Natural killer cell (primary cell): Measurements from ENCODE around the gene SYNPR. TPM values are rescaled to one million over a fixed set of nuclear protein-coding genes. Genes with fewer than 3 reads are reported as not detected.

Experiments used
- ATAC-seq, 3 donors: fragments of 150-1000 bp in 2 of 3; fragments of 200-7000 bp in 1 of 3; cut with Tn5 transposase; 1 replicate in 1 of 3; 2 replicates in 2 of 3; pipeline ENCODE4 v1.10.0; 2021; ENCODE audit warnings: mild to moderate bottlenecking in 2 of 3, moderate library complexity in 2 of 3
- DNase-seq, 2 donors: peaks; one replicate each; pipeline versions ENCODE4 v3.0.0 to v3.0.0-alpha.2; 2013 to 2021; ENCODE audit warnings: mixed read lengths in 1 of 2
- H3K27ac ChIP-seq: one replicate; pipeline ENCODE4 v1.5.1; 2013; ENCODE audit warnings: mild to moderate bottlenecking, low read length
- H3K27me3 ChIP-seq: one replicate; pipeline ENCODE4 v1.6.1; 2013; ENCODE audit warnings: low read length; ENCODE audit not compliant: control insufficient read depth, insufficient read depth
- H3K36me3 ChIP-seq: one replicate; pipeline ENCODE4 v1.6.1; 2013; ENCODE audit warnings: low read length; ENCODE audit not compliant: control insufficient read depth, insufficient read depth
- H3K4me1 ChIP-seq: one replicate; pipeline ENCODE4 v1.6.1; 2013; ENCODE audit warnings: low read length; ENCODE audit not compliant: control insufficient read depth, insufficient read depth
- H3K4me3 ChIP-seq: one replicate; pipeline ENCODE4 v1.5.1; 2013; ENCODE audit warnings: low read length
- H3K9me3 ChIP-seq: one replicate; pipeline ENCODE4 v1.6.1; 2013; ENCODE audit warnings: low read length; ENCODE audit not compliant: control insufficient read depth, insufficient read depth
- H3K27ac Mint-ChIP-seq, 2 donors: one replicate each; pipeline ENCODE4 v1.8.0; 2022; ENCODE audit warnings: mild to moderate bottlenecking in 2 of 2, mixed read lengths in 2 of 2, moderate library complexity in 1 of 2
- H3K27me3 Mint-ChIP-seq, 2 donors: one replicate each; pipeline ENCODE4 v1.8.0; 2022; ENCODE audit warnings: low read depth in 2 of 2, mixed read lengths in 2 of 2
- H3K36me3 Mint-ChIP-seq: one replicate; pipeline ENCODE4 v1.8.0; 2022; ENCODE audit warnings: mixed read lengths
- H3K4me1 Mint-ChIP-seq, 2 donors: one replicate each; pipeline ENCODE4 v1.8.0; 2022; ENCODE audit warnings: mixed read lengths in 2 of 2
- H3K4me3 Mint-ChIP-seq: one replicate; pipeline ENCODE4 v1.8.0; 2022; ENCODE audit warnings: mild to moderate bottlenecking, moderate library complexity, mixed read lengths
- H3K9me3 Mint-ChIP-seq, 2 donors: one replicate each; pipeline ENCODE4 v1.8.0; 2022; ENCODE audit warnings: mixed read lengths in 2 of 2
- CTCF ChIP-seq: fragments of 200-600 bp; IDR thresholded peaks from one replicate; pipeline ENCODE4 v1.8.0; 2022; ENCODE audit warnings: antibody characterized with exemption
- WGBS: methylation state at CpG from one replicate; pipeline ENCODE4 v1.1.7; 2013; ENCODE audit warnings: missing lambda C conversion rate; ENCODE audit not compliant: insufficient coverage; 5-methylcytosine and 5-hydroxymethylcytosine counted together
- intact Hi-C: fragments of 100-400 bp; cut with micrococcal nuclease; formaldehyde crosslinking; loops from one replicate; pipeline ENCODE4 v1.14.2; 2022
- total RNA-seq, 4 donors: library from RNA; stranded (reverse); fragments of 120-200 nt in 1 of 4; gene quantifications; one replicate each; pipeline versions ENCODE4 v1.2.3 to v1.2.4, GENCODE V29; 2013 to 2022

The SYNPR gene
- total RNA-seq, 3 donors from 2014 or later (not counting 1 experiment from before 2014, with no cell fraction given) = not detected

GRCh38 chr3:63290686-63291085 lies 12.6 kb downstream of the SYNPR start:
- ATAC-seq = no peak
- no peak for TF ChIP-seq CTCF
- H3K36me3 Mint-ChIP-seq = no peaks in the 10 kb centered on the region

GRCh38 chr3:63294332-63294731 lies 16.2 kb downstream of the SYNPR start:
- Mint-ChIP-seq H3K4me1 (no peaks in the 10 kb centered on the region), H3K9me3 (peaks cover 0 to 5% of the 10 kb centered on the region in 2 donors), H3K27ac (no peak overlapping the region), H3K4me3 (no peak overlapping the region), H3K36me3 (no peaks in the 10 kb centered on the region), H3K27me3 (no peaks in the 10 kb centered on the region)
- ATAC-seq (no peak), DNase-seq (no peak)
- Histone ChIP-seq H3K4me3 (no peak overlapping the region), H3K36me3 (no peaks in the 10 kb centered on the region), H3K27ac (no peak overlapping the region), H3K9me3 (peaks cover 4% of the 10 kb centered on the region), H3K27me3 (no peaks in the 10 kb centered on the region), H3K4me1 (no peaks in the 10 kb centered on the region)
- intact Hi-C loops = no loop called here
- 73% methylated on average over 3 of the region's 4 CpGs for WGBS
- TF ChIP-seq CTCF = no peak

More at GRCh38 chr3:63290686-63291085, 12.6 kb downstream of the SYNPR start:
- WGBS = 81% methylated on average over 2 of the region's 2 CpGs
- intact Hi-C loops = no loop called here
- peaks cover 0 to 6% of the 10 kb centered on the region in 2 donors for H3K9me3 Mint-ChIP-seq
- Histone ChIP-seq H3K27ac (no peak overlapping the region), H3K36me3 (no peaks in the 10 kb centered on the region), H3K4me3 (no peak overlapping the region), H3K9me3 (no peaks in the 10 kb centered on the region), H3K27me3 (no peaks in the 10 kb centered on the region), H3K4me1 (no peaks in the 10 kb centered on the region)
- no peak overlapping the region for H3K4me3 Mint-ChIP-seq
- H3K27me3 Mint-ChIP-seq = no peaks in the 10 kb centered on the region
- no peak for DNase-seq
- H3K27ac Mint-ChIP-seq = no peak overlapping the region
- H3K4me1 Mint-ChIP-seq = no peaks in the 10 kb centered on the region

- no peak for DNase-seq
- no peaks in the 10 kb centered on the region for H3K36me3 Mint-ChIP-seq
- WGBS = 62% methylated on average over 3 of the region's 4 CpGs
- intact Hi-C loops = no loop called here
- peaks cover 0 to 5% of the 10 kb centered on the region in 2 donors for H3K9me3 Mint-ChIP-seq
- H3K27ac ChIP-seq = no peak overlapping the region
- H3K27me3 Mint-ChIP-seq = no peaks in the 10 kb centered on the region
- H3K9me3 ChIP-seq = peaks cover 4% of the 10 kb centered on the region
- H3K4me3 ChIP-seq = no peak overlapping the region
- no peaks in the 10 kb centered on the region for H3K4me1 Mint-ChIP-seq
- H3K4me1 ChIP-seq = no peaks in the 10 kb centered on the region
- no peaks in the 10 kb centered on the region for H3K36me3 ChIP-seq
- no peak for TF ChIP-seq CTCF
- H3K4me3 Mint-ChIP-seq = no peak overlapping the region
- no peaks in the 10 kb centered on the region for H3K27me3 ChIP-seq
- no peak for ATAC-seq
- no peak overlapping the region for H3K27ac Mint-ChIP-seq
These were observed 17.2 kb downstream of the SYNPR start for GRCh38 chr3:63295356-63295755.

- Mint-ChIP-seq H3K9me3 (peaks cover 0 to 5% of the 10 kb centered on the region in 2 donors), H3K36me3 (no peaks in the 10 kb centered on the region), H3K4me3 (no peak overlapping the region), H3K4me1 (no peaks in the 10 kb centered on the region), H3K27ac (no peak overlapping the region), H3K27me3 (no peaks in the 10 kb centered on the region)
- Histone ChIP-seq H3K36me3 (no peaks in the 10 kb centered on the region), H3K27ac (no peak overlapping the region), H3K4me3 (no peak overlapping the region), H3K9me3 (peaks cover 4% of the 10 kb centered on the region), H3K4me1 (no peaks in the 10 kb centered on the region), H3K27me3 (no peaks in the 10 kb centered on the region)
- no peak for DNase-seq
- no peak for ATAC-seq
- no peak for TF ChIP-seq CTCF
- intact Hi-C loops = no loop called here
These were observed 17.7 kb downstream of the SYNPR start for GRCh38 chr3:63295806-63296205.
